ENCODE results near the gene RTN1.

The RTN1 gene

DNA sequence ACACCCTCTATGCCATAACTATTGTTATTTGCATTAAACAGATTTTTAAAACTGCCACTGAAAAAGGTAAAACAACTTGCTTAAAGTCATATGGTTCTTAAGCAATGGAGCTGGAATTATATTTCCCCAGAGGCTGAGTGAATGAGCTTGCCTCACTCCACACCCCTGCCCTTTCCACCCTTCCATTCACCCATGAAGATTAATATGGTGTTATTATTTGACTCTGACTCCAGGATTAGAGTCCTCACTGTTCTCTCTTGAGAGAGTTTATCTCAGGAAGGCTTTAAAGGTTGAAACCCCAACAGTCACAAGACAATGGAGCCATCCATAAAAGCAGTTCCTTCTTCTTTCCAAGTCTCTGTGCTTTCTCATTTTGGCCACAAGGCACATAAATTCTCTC is 84.9 kb downstream of the RTN1 start:
- DNase-seq = no peak

DNA sequence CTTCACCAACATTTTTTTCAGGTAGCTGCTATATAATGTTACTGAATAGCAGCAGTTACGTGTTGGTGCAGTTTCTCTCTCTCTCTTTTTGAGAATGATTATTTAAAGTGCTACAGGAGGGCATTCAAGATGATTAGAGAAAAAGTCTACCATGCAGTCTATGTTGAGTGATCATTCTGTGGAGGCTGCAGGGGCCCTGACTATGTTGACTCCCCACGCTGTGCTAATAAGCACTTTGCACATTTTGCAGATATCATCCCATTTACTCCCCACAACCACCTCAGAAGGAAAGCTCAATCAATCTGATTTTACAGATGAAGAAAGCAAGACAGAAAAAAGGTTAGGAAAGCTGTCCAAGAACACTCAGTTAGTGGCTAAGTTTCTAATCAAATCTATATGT is 87.8 kb downstream of the RTN1 start:
- no peak for DNase-seq

DNA sequence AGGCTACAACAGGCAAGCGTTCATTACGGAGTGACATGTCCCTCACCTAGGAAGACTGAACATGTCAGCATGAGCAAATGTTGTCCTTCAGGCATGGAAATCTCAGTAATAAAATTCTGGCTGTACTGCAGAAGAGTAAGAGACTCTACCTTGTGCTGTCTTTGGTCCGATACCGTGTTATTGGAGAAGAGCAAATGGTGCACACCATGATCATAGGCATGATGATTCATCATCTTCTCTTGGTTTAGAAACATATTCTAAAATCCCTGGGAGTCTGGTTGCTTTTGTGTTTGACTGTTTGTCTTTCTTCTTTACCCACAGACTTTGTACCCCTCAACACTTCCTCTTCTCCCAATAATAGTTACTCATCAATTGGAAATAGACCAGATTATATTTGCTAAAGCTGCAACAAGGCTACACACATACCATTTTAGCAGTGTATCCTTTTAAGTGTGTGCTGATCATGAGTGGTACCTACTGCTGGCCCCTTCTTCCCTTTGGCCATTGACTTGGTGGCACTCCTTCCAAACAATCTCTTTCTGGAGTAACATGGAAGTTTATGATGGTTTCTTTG is 93.5 kb downstream of the RTN1 start:
- DNase-seq = no peak

DNA sequence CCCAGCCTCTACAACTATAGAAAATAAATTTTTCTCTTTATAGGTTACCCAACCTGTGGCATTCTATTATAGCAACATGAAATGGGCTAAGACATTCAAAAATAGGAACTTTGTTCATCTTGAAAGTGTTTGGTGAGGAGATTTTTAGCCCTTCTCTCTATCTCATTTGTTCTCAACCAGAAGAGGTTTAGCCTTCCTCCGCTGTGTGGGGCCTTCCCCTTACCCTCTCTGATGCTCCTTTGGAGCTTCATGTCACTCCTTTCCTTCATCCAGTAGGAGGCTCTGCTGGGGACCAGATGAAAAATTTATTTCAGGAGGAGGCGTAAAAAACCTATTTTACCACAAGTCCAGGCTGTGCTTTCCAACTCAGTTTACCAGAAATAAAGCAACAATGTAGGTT is 94.1 kb downstream of the RTN1 start:
- no peak for DNase-seq

DNA sequence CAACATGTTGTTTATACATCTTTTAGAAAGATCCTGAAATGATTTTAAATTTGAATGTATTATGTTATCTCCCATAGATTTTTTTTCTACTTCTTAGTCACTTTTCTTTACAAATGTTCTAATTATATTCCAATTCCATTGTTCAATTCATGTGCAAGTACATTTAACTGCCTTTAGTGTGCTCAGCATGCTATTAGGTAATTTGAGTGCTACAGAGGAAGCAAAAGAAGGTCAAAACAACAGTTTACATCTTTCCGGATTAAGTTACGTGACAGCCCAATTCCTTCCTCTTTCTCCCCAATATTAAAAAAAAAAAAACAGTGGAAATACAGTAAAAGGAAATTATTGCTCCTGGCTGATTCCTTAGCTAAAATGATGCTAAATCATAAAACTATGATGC is 98.3 kb downstream of the RTN1 start:
- DNase-seq = no peak

DNA sequence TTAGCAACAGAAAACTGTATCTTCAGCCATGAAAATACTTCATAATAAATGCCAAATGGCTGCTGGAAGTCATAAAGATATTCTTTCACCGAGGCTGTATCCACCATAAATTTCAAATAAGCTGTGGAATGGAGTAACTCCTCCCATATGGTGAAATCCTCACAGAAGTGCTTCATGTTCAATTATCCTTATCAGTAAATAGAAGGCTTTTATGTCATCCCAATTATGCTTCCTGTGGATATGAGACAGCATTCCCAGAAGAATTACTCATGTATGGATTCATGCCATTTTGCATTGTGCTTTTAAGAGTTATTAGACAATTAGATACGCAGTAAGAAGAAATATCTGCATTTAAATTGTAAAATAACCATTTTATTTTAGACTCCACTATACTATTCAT is 99.0 kb downstream of the RTN1 start:
- DNase-seq = no peak

DNA sequence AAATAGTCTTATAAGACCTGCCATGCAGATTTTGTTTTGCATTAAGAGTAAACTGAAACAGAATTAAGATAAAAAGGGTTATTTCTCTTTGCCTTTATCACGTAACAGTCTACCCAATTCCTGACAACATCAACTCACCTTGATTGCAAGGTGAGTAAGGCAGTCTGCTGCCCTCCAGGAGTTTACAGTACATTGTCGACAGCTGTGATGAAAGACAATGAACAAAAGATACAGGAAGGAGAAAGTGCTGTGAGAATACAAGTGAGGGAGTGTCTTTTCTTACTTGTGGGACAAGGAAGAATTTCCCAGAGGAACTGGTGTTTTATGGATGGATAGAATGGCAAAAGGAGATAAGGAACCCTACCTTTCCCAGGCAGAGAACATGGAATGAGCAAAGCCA is 101.0 kb downstream of the RTN1 start:
- DNase-seq = no peak

DNA sequence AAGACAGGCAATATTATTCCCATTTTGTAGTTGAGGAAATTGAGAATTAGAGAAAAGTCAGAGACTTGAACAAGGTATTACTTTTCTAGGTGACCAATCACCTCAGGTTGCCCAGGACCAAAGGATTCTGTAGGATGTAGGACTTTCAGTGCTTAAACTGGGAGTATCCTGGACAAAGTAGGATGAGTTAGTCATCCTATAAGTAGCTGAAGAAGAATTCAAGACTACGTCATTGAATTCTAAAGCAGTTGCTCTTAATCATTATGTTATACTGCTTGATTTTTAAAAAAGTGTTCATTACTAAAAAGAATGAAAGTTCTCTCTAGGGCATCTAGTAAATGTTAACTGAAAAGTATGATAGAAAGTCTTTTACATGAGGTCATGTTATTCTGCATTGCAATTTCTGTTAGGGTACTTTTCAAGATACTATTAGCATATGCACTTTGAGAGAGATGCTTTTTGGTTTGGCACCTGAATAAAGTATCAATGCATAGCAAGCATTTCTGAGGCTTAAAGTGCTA is 101.7 kb downstream of the RTN1 start:
- DNase-seq = no peak

DNA sequence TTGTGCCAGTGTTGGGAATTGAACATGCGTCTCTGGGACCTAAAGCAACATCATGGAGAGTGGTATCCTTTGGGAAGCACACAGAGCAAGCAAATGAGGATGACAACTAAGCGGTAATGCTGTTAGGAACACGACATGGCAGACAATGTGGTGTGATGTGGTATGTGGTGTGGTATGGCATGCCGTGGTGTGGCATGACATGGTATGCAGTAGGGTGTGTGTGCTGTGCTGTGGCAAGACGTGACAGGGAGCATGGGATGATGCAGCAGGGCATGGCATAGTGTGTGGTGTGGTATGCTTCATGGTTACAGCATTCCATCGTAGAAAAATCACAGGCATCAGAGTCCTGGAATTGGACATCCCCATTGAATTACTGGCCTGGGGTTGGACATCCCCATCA is 108.7 kb downstream of the RTN1 start:
- no peak for DNase-seq

DNA sequence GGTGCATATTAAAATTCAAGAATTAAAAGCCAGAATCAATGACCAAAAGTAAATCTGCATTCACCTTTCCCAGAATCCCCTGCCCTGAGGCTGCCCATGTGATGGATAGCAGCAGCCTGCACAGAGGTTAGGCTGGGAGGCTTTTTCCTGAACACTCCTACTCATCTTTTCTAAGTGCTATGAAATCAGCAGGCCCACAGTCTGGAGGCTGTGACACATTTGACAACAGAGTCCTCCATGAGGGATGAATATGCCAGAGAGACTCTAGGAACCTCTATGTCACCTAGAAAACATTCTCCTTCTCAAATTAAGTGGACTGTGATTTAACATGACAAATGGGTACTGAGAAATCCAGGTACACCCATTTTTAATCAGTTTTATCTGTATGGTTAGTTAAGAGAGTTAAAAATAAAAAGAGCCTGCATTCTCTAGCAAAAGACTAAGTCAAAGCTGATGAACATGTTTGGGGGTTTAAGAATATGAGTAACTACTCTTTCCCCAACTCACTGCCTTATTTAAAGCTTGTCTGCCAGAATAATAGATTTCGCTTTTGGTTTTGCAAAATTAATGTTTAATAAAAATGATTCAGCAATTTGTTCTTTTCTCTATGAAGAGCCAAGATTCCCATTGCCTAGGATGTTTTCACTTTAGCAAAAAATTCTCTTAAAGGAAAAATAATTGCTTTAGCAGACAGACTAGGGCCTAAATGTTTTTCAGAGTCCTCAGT is 115.0 kb downstream of the RTN1 start:
- no peak for DNase-seq

DNA sequence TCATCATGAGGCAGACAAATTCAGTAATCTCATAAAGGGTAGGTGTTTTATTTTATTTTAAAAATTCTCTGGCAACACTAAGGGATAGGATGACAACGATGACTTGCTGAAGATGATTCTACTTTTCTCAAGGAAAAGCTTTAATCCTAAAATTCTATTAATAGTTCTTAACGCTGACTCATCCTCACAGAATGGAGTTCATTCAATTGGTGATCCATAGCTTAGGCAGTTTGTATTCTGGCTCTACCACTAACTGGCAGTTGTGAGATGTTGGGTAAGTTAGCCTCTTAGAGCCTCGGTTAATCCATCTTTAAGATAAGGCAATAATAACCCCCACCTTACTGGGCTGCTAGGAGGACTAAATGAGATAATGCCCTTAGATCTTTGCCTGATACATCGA is 116.3 kb downstream of the RTN1 start:
- DNase-seq = no peak

DNA sequence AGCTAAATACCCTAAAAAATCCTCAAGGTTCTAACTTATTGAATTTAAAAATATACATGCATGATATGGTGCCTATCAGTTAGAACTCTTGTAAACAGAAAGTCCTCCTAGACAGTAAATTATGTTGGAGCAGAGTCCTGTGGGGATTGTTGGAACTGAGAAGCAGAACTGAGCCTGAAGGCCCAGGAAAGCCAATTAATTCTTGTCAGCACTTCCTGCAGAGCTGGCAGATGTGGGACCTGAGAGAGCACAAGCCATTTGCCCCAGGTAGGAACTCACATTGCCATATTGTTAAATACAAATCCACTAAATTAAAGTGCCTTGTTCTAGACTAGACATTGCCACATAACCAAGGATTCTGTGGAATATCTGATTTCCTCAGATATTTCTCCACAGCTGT is 117.1 kb downstream of the RTN1 start:
- DNase-seq = no peak

DNA sequence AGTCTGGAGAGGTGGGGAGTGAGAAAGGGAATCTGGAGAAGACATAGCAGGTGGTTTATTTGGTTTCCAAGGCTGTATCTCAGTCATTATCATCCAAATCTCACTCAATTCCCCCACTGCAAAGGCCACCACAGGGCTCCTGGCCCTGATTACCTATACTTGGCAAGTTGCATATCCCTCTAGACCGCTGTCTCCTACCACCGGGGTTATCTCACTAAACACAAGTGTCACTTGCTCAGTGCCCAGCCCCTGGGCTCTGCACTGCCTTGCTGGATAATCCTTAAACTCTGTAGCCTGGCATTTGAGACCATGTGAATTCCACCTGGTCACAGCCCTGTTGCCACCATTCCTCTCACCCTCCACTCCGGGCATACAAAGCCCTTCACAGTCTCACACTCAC is 119.0 kb downstream of the RTN1 start:
- no peak for DNase-seq

DNA sequence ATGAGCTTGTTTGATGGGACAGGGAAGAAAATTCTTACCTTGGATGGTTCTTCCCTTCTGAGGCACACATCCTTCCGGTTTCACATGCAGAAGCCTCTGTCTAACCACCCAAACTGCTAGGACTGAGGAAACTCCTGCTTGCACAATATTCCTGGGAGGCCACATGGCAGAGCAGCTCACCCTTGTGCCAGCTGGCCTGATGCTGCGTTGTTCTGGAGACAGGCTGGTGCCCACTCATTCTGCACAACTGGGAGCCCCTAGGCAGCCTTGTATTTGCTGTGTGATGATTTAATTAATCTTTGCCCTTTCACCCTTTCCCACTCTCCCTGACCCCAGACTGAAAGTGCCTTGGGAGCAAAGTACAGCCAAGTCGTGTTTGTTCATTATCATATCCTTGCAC is 130.8 kb downstream of the RTN1 start:
- no peak for DNase-seq

DNA sequence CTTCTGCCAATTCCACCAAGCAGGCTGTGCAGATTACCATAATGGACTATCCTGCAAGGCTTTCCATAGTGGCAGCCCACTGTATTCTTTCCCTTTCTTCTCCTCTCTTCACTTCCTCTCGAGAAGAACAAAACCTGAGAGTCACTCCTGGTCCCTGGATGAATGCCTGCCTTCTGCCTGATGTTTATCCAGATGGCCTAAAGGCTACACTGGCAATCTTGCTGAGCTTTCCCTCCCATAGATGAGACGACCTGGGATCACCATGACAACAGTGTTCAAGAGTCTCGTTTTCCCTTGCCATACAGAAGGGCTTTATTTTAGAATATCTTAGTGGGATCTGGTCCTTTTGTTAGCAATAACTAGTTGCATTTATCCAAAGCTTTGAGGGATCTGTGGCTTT is 142.3 kb downstream of the RTN1 start:
- DNase-seq = no peak

DNA sequence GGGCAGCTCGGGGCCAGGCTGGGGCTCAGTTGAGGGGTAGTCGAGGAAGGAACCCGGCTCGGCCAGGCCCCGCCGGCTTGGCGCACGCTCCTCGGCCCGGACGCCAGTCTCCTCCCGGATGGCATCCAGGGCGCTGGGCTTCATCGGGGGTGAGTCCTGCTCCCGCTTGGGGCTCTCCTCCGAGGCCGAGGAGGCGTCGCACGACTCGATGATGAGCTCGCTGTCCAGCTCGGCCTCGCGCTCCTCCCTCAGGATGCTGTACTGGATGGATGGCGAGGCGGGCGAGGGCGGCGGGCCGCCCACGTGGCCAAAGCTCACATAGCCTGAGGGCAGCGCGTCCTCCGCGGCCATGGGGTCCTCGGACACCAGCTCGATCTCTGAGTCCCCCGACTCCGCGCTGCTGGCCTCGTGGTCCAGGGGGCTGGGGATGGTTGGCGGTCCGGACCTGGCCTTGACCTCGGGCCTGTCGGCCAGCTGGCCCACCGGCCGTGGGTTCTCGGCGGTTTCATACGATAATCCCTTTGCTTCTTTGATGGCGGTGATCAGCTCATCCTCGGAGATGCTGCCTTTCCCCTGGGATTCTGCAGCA is 143.4 kb downstream of the RTN1 start:
- DNase-seq = no peak

DNA sequence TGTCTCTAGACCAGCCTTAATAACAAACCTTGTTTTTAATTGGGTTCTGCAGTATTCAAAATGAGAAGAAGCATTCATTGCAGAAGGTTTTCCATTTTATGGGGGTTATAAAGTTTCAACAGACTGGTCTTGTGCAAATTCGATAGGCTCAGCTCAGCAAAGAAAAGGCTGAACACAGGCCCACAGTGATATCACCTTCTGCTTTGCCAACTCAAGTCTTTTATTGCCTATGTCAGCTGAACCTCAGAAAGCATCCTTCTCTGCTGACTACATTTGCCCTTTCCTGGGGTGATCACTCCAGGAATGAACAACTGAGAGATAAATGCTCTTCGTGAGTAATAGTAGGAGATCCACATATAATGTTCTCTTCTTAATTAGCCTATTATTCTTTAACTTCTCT is 159.5 kb downstream of the RTN1 start:
- DNase-seq = no peak

DNA sequence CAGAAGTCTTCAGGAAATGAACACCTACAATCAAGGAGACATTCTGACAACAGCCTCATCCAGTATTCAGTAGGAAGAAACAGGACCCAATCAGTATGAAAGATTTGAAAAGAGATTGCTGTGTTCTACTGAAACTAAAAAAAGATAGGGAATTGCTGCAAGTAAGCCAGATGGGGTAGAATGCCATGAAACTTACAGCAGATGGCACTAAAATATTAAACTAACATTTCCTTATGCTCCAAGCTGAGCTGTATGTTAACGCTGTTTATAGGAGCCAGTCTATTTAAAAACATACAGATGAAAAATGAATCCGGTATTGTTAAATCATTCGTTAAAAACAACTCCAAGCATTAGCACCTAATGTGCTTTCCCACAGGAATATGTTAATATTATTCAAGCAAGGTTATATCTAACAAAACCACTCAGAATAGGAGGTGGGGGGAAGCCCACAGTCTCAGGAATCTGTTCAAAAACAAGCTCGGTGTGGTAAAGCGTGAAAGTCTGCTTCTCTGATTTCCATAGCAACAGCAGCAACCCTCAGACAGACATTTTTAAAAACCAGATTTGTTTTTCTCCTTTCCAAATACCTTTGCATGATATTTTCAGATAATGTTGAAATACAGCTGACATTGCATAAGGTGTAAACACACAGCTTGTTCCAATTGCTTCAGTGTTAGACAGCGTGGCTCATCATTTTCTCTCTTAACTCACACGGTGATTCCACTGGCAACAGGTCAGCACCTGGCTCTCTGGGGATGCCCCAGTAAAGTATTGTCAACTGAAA is 162.6 kb downstream of the RTN1 start:
- DNase-seq = no peak

DNA sequence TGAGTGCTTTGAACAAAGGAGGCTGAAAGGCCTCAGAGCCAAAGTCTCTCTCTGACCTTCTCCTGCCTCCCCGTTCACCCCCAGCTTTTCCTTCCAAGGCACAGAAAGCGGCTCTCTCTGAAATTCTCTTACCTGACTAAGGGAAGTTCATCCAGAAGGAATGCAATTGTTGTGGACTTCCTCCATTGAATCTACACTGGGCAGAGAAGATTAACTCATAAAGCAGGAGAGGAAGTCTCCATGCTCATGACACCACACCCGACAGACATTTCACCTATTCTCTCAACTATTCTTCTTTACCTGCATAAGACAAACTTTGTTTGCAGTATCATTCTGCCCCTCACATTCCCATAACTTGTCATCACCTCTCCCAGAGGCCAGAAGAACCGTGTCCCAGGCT is 164.7 kb downstream of the RTN1 start:
- no peak for DNase-seq

DNA sequence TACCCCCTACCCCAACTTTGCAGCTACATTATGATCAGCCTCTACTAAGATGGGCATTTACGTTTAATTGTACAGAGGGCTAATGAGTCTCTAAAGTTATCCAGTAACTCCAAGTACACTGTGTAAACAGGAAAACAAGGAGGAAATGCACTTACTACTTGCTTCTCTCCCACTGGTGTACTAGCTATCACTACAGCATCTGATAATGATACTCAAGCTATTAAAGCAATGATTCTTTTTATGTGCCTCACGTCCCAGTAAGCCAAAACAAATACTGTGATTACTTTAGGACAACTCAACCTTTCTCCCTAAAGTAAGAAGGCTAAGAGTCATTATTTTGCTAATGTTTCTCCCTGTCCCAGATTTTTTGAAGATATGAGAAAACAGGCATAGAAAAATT is 165.3 kb downstream of the RTN1 start:
- DNase-seq = no peak

DNA sequence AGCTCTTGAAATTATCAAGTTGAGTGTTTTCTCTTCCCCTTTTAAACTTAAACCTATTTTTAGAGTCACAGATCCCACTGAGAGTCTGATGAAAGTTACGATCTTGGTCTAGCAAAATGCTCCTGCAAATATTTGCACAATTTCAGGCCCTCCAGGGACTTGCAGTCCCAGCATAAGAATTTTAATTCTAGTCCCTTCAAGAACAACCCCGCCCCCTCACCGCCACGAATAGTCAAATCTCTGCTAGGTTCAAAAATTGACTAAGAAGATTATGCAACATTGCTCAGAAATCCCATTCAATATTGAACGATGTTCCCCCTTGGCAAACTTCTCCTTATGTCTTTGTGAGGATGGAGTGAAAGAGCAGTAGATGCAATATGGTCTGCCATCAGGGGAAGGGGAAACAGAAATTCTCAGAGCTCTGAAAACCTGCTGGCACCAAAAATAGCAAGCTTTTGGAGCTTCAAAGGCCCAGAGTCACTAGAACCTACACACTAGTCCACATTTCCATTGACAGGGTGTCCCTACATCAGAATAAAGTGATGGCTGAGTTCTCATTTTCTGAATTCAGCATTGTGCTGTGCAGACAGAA is 166.4 kb downstream of the RTN1 start:
- no peak for DNase-seq

DNA sequence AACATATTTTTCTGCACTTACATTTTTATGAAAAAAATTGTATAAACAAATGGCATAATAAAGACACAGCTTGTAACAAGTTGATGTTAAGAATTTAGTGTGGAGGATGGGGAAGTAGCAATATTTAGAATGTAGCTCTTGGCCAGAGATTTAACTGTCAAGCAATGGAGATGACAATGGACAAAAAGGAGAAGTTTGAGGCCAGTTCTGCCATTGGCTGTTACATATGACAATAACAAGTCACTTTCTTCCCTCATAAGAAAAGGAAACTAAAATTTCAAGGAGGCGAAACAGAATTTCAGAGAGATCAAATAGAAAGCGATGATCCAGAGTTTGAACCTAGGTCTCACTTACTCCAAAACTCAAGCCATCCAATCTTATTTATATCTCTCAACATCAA is 171.1 kb downstream of the RTN1 start:
- DNase-seq = no peak

DNA sequence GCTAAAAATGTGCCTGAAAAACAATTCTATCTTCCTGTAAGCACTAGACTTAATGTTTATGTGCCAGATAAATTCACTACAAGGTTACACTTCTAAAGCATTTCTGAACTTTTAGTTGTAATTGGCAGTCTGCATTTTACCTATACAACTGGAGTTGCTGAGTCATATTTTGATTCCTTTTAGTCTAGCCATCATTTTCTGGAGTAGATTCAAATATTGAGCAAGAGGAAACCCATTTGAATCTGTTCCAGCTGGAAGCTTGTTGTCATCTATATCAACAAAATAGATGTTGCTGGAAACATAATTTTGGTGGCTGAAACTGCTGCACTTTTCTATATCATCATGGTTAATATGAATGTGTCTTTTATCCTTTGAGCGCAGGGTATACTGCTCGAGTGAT is 171.8 kb downstream of the RTN1 start:
- no peak for DNase-seq
